Measurements from ENCODE around the gene WDPCP. TPM values are rescaled to one million over a fixed set of nuclear protein-coding genes. Genes with fewer than 3 reads are reported as not detected.
"Not testable (repeated sequence)": the region's sequence is repeated elsewhere in the genome, so short reads cannot be mapped to it uniquely, and the experiment has no call there.

WDPCP gene
- total RNA-seq (10 to 100 TPM; 11.6 to 12.9 TPM), total RNA-seq (8.0 to 12.4 reads per million in 2 donors)

GRCh38 chr2:63588385-63589147 lies at the start of gene WDPCP, which contains the start of gene MDH1:
WDPCP (minus strand) TSS chr2:63588477; CDS start chr2:63588271, 206 bp downstream.
MDH1 (plus strand) TSS chr2:63588963; CDS start chr2:63589044, 81 bp downstream.
- H3K27ac Mint-ChIP-seq: peak within 1 kb of the TSS; percentile 96
- H3K4me3 Mint-ChIP-seq: peak within 1 kb of the TSS; percentile 97
- DNase-seq (peak; percentile 78 to 91 (median 86)), ATAC-seq (peak; percentile 85)
- no peaks in the 10 kb centered on the region for H3K9me3 ChIP-seq (ENCODE audit: control insufficient read depth, low read length, poor library complexity, severe bottlenecking)
- no peaks in the 10 kb centered on the region for H3K27me3 Mint-ChIP-seq
- H3K36me3 Mint-ChIP-seq (ENCODE audit: low read depth): no peaks in the 10 kb centered on the region
- H3K4me1 Mint-ChIP-seq: peaks cover 33% of the 10 kb centered on the region

GRCh38 chr2:63632382-63632781 lies 44.1 kb upstream of the WDPCP start:
- no peak for DNase-seq
- ATAC-seq: no peak
- peaks cover 2% of the 10 kb centered on the region for H3K9me3 ChIP-seq (ENCODE audit: control insufficient read depth, low read length, poor library complexity, severe bottlenecking)
- no peak overlapping the region for H3K27ac Mint-ChIP-seq
- no peak overlapping the region for H3K4me3 Mint-ChIP-seq
- no peaks in the 10 kb centered on the region for H3K27me3 Mint-ChIP-seq
- no peaks in the 10 kb centered on the region for H3K4me1 Mint-ChIP-seq
- H3K36me3 Mint-ChIP-seq (ENCODE audit: low read depth): peaks cover 2% of the 10 kb centered on the region

- Mint-ChIP-seq H3K36me3 (ENCODE audit: low read depth) (peaks cover 2% of the 10 kb centered on the region), H3K27me3 (no peaks in the 10 kb centered on the region), H3K4me1 (no peaks in the 10 kb centered on the region), H3K27ac (no peak overlapping the region), H3K4me3 (no peak overlapping the region)
- peaks cover 2% of the 10 kb centered on the region for H3K9me3 ChIP-seq (ENCODE audit: control insufficient read depth, low read length, poor library complexity, severe bottlenecking)
- ATAC-seq (no peak), DNase-seq (no peak)
Observed at GRCh38 chr2:63631501-63631900, 43.2 kb upstream of the WDPCP start.

- Mint-ChIP-seq H3K4me1 (no peaks in the 10 kb centered on the region), H3K36me3 (ENCODE audit: low read depth) (peaks cover 2% of the 10 kb centered on the region), H3K27ac (no peak overlapping the region), H3K27me3 (peaks cover 7% of the 10 kb centered on the region), H3K4me3 (no peak overlapping the region)
- ATAC-seq (no peak), DNase-seq (no peak)
- H3K9me3 ChIP-seq (ENCODE audit: control insufficient read depth, low read length, poor library complexity, severe bottlenecking): peaks cover 2% of the 10 kb centered on the region
Observed at GRCh38 chr2:63628403-63628942, 40.2 kb upstream of the WDPCP start.

GRCh38 chr2:63627866-63628265 lies 39.6 kb upstream of the WDPCP start:
- ATAC-seq (no peak), DNase-seq (no peak)
- no peaks in the 10 kb centered on the region for H3K4me1 Mint-ChIP-seq
- H3K27ac Mint-ChIP-seq: no peak overlapping the region
- no peaks in the 10 kb centered on the region for H3K36me3 Mint-ChIP-seq (ENCODE audit: low read depth)
- H3K4me3 Mint-ChIP-seq: no peak overlapping the region
- peaks cover 12% of the 10 kb centered on the region for H3K27me3 Mint-ChIP-seq
- H3K9me3 ChIP-seq (ENCODE audit: control insufficient read depth, low read length, poor library complexity, severe bottlenecking): peaks cover 2% of the 10 kb centered on the region

GRCh38 chr2:63623763-63624162 lies 35.5 kb upstream of the WDPCP start:
- not testable (repeated sequence) for H3K27ac Mint-ChIP-seq; H3K4me3 Mint-ChIP-seq; ATAC-seq; H3K4me1 Mint-ChIP-seq; DNase-seq; H3K36me3 Mint-ChIP-seq (ENCODE audit: low read depth); H3K9me3 ChIP-seq (ENCODE audit: control insufficient read depth, low read length, poor library complexity, severe bottlenecking)
- peaks cover 27% of the 10 kb centered on the region for H3K27me3 Mint-ChIP-seq

GRCh38 chr2:63622751-63623150 lies 34.5 kb upstream of the WDPCP start:
- peaks cover 27% of the 10 kb centered on the region for H3K27me3 Mint-ChIP-seq
- DNase-seq (no peak), ATAC-seq (no peak)
- H3K9me3 ChIP-seq (ENCODE audit: control insufficient read depth, low read length, poor library complexity, severe bottlenecking): no peaks in the 10 kb centered on the region
- H3K4me3 Mint-ChIP-seq: no peak overlapping the region
- H3K36me3 Mint-ChIP-seq (ENCODE audit: low read depth): no peaks in the 10 kb centered on the region
- H3K27ac Mint-ChIP-seq: no peak overlapping the region
- no peaks in the 10 kb centered on the region for H3K4me1 Mint-ChIP-seq

GRCh38 chr2:63619328-63619727 lies 31.1 kb upstream of the WDPCP start:
- ATAC-seq (no peak), DNase-seq (no peak)
- H3K4me3 Mint-ChIP-seq: no peak overlapping the region
- no peak overlapping the region for H3K27ac Mint-ChIP-seq
- no peaks in the 10 kb centered on the region for H3K36me3 Mint-ChIP-seq (ENCODE audit: low read depth)
- H3K27me3 Mint-ChIP-seq: peaks cover 41% of the 10 kb centered on the region
- H3K9me3 ChIP-seq (ENCODE audit: control insufficient read depth, low read length, poor library complexity, severe bottlenecking): no peaks in the 10 kb centered on the region
- H3K4me1 Mint-ChIP-seq: no peaks in the 10 kb centered on the region

GRCh38 chr2:63617366-63617765 lies 29.1 kb upstream of the WDPCP start:
- ATAC-seq (no peak), DNase-seq (no peak)
- H3K4me1 Mint-ChIP-seq: no peaks in the 10 kb centered on the region
- peaks cover 48% of the 10 kb centered on the region for H3K27me3 Mint-ChIP-seq
- no peak overlapping the region for H3K4me3 Mint-ChIP-seq
- H3K27ac Mint-ChIP-seq: no peak overlapping the region
- H3K36me3 Mint-ChIP-seq (ENCODE audit: low read depth): no peaks in the 10 kb centered on the region
- no peaks in the 10 kb centered on the region for H3K9me3 ChIP-seq (ENCODE audit: control insufficient read depth, low read length, poor library complexity, severe bottlenecking)

- Mint-ChIP-seq H3K36me3 (ENCODE audit: low read depth) (no peaks in the 10 kb centered on the region), H3K27ac (no peak overlapping the region), H3K27me3 (peaks cover 39% of the 10 kb centered on the region), H3K4me3 (no peak overlapping the region), H3K4me1 (no peaks in the 10 kb centered on the region)
- no peak for ATAC-seq
- no peaks in the 10 kb centered on the region for H3K9me3 ChIP-seq (ENCODE audit: control insufficient read depth, low read length, poor library complexity, severe bottlenecking)
- DNase-seq: no peak
Observed at GRCh38 chr2:63614983-63615945, 27.0 kb upstream of the WDPCP start.

- Mint-ChIP-seq H3K36me3 (ENCODE audit: low read depth) (no peaks in the 10 kb centered on the region), H3K27ac (no peak overlapping the region), H3K4me3 (no peak overlapping the region), H3K4me1 (no peaks in the 10 kb centered on the region), H3K27me3 (peaks cover 37% of the 10 kb centered on the region)
- ATAC-seq (no peak), DNase-seq (no peak)
- no peaks in the 10 kb centered on the region for H3K9me3 ChIP-seq (ENCODE audit: control insufficient read depth, low read length, poor library complexity, severe bottlenecking)
Observed at GRCh38 chr2:63614448-63614968, 26.2 kb upstream of the WDPCP start.

- ATAC-seq (no peak), DNase-seq (no peak)
- Mint-ChIP-seq H3K4me3 (no peak overlapping the region), H3K27ac (no peak overlapping the region), H3K27me3 (peaks cover 32% of the 10 kb centered on the region), H3K36me3 (ENCODE audit: low read depth) (no peaks in the 10 kb centered on the region), H3K4me1 (no peaks in the 10 kb centered on the region)
- H3K9me3 ChIP-seq (ENCODE audit: control insufficient read depth, low read length, poor library complexity, severe bottlenecking): no peaks in the 10 kb centered on the region
Observed at GRCh38 chr2:63613391-63613901, 25.2 kb upstream of the WDPCP start.

GRCh38 chr2:63610525-63610924 lies 22.2 kb upstream of the WDPCP start:
- H3K36me3 Mint-ChIP-seq (ENCODE audit: low read depth): peaks cover 4% of the 10 kb centered on the region
- H3K4me3 Mint-ChIP-seq: no peak overlapping the region
- peaks cover 27% of the 10 kb centered on the region for H3K27me3 Mint-ChIP-seq
- ATAC-seq: no peak
- H3K9me3 ChIP-seq (ENCODE audit: control insufficient read depth, low read length, poor library complexity, severe bottlenecking): no peaks in the 10 kb centered on the region
- DNase-seq: no peak
- no peak overlapping the region for H3K27ac Mint-ChIP-seq
- H3K4me1 Mint-ChIP-seq: no peaks in the 10 kb centered on the region

Data from T-helper 17 cell (primary cell).